DMS79 treated with DMSO at 0.1 percent for 48 hours (cell line): ENCODE data around the gene MXRA7.

ENCODE experiments used
- DNase-seq: peaks from one replicate; lab custom pipeline; 2025; lab: John Stamatoyannopoulos, UW

Gene MXRA7

GRCh38 chr17:76696763-76697701 lies 13.7 kb downstream of the MXRA7 start:
- DNase-seq, result peak; percentile 40

GRCh38 chr17:76695059-76695831 lies 15.5 kb downstream of the MXRA7 start:
- no peak for DNase-seq

DNA sequence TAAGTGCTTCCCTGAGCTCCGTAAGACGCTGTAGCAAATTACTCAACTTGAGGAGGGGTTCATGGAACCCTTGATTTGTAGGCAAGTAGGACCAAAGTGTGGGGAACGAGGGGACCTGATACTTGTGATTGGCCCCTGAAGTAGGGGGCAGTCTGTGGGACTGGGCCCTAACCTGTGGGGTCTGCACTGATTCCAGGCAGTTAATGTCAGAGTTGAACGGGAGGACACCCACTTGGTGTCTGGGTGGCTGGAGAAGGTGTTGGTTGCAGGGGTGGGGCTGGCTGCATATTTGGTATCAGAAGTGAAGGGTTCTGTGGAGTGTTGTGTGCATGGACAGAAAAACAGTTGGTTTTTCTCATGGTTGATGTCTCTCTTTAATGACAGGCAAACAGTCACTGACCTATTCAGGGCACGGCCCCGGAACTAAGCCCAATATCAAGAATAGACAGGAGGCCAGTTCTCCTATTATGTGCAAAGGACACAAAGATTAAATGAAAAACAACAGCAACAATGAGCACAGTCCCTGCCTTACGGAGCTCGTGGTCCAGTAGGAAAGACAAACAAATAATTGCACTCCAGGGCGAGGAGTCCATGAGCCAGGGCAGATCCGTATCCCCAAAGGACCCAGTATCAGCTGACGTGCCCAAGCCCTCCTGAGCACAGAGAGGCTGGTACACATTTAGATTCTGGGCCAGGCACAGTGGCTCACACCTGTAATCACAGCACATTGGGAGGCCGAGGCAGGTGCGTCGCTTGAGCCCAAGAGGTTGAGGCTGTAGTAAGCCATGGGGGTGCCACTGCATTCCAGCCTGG lies 19.2 kb downstream of the MXRA7 start:
- no peak for DNase-seq

- no peak for DNase-seq
Observed at GRCh38 chr17:76690596-76691280, 20.0 kb downstream of the MXRA7 start.

DNA sequence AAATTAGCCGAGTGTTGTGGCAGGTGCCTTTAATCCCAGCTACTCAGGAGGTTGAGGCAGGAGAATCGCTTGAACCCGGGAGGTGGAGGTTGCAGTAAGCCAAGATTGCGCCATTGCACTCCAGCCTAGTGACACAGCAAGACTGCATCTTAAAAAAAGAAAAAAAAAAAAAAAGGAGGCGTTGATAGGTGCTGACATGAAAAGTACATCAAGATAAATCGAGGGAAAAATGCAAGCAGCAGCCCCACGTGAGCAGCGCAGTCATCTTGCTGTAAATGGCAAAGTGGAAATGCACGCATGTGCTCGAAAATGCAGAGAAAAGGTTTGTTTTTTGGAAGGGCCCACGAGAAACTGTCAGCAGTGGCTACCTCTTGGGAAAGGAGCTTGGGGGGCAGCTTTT lies 20.9 kb downstream of the MXRA7 start:
- DNase-seq, result no peak

DNA sequence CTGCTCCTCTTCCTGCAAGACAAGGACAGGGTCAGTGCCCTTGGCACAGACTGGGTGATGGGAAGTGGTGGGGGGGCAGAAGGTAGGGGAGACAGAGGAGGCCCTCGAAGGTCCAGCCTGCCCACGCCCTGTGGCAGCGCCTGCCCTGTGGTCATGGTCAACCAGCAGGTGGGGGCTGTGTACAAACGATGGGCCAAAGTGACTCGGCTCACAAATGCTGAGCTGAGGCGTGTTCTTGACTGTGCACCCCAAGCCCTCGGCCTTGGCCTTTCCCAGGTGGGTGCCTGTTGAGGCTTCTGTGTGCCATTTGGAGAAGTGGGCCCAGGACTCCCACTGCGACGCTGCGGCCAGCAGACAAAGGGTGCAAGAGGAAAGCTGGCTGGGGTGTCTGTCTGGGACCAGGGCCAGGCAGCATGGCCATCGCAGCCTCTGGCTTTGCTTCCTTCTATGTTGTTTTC lies 22.6 kb downstream of the MXRA7 start:
- no peak for DNase-seq

DNA sequence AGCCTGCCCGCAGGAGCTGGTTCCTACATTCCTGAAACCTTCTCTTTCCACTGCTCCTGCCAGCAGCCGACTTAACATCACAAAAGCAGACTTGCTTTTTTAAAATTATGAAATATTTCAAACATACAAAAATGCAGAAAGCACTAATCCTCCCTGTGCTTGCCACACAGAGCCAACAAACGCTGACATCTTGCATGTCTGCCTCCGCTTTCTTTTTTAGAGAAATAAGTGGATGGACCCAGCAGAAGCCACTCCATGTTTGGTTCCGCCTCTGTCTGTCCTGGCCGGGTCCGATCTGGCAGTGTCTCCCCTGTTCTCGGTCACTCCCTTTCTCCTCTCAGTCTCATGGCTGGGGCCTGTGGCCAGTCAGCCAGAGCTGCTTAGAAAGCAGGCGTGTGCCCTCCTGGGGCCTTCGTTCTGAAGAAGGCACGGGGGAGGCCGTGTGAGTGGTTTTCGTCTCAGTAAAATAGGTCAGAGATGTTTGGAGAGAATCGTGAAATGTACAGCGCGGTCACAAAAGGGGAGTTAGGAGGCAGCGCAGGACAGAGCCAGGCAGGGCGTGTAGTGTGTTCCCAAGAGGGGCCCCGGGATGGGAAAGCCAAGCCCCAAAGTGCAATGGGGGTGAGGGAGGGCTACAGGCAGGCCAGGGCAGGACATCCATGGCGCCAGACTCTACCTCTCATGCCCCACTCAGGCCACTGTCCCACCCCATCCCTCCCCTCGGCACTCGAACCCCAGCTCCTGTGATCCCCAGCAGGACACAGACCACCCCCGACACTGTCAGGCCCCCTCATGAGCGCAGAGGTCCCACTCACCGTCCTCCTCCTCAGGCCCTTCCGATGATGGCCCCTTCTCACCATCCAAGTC lies 23.2 kb downstream of the MXRA7 start:
- no peak for DNase-seq

- no peak for DNase-seq
Observed at GRCh38 chr17:76686538-76687297, 24.0 kb downstream of the MXRA7 start.

- DNase-seq, result no peak
Observed at GRCh38 chr17:76685846-76686245, 24.9 kb downstream of the MXRA7 start.

- no peak for DNase-seq
Observed at GRCh38 chr17:76685366-76685765, 25.4 kb downstream of the MXRA7 start.

GRCh38 chr17:76684756-76685155 lies 26.0 kb downstream of the MXRA7 start:
- no peak for DNase-seq

DNA sequence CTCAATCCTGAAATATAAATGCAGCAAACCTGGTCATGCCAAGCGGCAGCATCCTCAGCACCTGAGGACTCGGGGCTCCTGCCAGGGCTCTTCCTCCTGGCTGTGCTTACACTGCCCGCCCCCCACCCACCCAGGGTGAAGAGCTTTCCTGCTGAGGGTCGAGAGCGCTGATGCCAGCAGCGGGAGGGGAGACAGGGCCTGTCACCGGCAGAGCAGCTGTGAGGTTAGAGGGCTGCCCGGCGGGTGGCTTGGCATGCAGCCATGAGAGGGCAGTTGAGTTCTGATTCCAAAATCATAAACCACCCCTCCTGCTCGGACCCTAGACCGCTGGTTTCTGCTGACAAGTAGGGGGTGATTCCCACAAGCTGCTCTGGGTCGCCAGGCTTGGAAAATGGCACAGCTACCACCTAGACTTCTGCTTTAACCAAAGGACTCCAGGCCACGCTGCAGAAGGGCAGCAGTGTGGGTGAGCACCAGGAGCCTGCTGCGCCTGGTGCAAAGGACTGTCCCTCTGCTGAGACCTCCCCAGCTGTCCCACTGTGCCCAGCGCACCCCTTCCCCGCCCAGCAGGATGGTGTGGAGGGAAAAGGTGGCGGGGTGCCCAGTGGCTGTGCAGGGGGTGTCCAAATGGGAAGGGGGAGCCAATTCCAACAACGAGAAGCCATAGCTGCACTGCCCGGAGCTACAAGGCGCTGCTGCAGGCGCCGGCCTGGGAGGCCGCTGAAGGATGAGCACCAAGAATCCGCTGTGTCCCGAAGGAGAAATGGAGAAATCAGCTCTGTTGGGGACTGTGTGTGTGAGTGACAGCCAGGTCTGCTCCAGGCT lies 26.6 kb downstream of the MXRA7 start:
- peak; percentile 22 for DNase-seq

DNA sequence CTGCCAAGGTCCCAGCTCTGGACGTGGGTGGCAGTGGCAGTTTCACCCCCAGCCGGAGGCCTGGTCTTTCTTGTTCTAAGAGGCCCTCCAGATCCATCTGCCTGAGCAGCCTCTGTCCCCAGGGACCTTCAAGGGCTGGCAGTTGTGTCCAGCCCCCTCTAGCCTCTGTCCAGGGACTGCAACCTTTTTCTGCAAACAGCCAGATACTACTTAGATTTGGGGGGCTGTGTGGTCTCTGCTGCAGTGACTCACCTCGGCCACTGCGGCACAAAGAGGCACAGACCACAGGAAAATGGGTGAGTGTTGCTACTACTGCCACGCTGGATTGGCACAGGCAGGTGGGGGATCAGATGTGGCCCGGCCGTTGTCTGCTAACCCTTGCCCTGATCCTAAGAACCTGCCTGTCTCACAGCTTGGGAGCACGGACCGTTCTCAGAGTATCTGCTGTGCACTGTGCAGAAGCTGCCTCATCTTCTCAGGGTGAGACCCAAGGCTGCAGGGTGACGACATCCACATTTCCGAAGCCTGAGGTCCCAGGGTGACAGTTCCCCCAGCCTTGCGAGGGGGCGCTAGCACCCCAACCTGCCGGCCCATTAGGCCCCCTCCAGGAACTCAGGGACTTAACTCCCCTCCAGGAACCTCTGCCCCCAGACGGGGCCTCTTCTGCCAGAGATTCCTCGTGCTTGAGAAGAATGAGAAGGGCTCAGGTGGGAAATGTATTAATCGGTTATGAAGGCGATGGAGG lies 27.6 kb downstream of the MXRA7 start:
- no peak for DNase-seq

- DNase-seq, result no peak
Observed at GRCh38 chr17:76682296-76682695, 28.5 kb downstream of the MXRA7 start.

- peak; percentile 9 for DNase-seq
Observed at GRCh38 chr17:76681222-76682137, 29.3 kb downstream of the MXRA7 start.

GRCh38 chr17:76679239-76679638 lies 31.5 kb downstream of the MXRA7 start:
- DNase-seq, result no peak

- DNase-seq, result no peak
Observed at GRCh38 chr17:76678330-76678729, 32.4 kb downstream of the MXRA7 start.
